ENCODE data around the gene NRXN3. TPM values are rescaled to one million over a fixed set of nuclear protein-coding genes. Genes with fewer than 3 reads are reported as not detected.
A peak's percentile ranks its signal among the peaks of the same experiment; 100 is the strongest.

Gene NRXN3
- total RNA-seq, 1 donor from 2014 or later: 5.9 TPM

DNA sequence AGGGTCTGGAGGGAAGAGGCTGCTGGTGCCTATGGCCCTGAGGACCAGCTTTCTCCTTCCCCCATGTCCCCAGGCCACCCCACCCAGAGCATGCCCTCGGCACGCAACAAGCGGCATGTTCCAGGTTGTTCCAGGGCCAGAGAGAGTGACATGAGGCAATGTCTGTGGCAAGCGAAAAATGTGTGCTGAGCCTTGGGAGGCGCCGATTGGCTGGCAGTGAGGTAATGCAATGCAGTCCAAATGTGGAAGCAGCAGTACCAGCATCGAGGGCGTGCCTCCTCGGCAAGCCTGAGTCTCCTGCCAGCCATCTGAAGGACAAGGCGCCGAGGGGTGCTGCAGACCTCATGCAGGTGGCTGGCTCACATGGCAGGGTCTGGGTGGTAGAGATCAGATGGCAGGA, 423.8 kb downstream of the NRXN3 start:
- Histone ChIP-seq H3F3A (ENCODE audit: low read depth) (no peaks in the 10 kb centered on the region), H3K9ac (no peak overlapping the region), H3K27ac (no peak overlapping the region), H3K9me3 (ENCODE audit: low read depth) (no peaks in the 10 kb centered on the region), H3K79me2 (ENCODE audit: low read depth) (no peaks in the 10 kb centered on the region), H2AFZ (replicated peaks) (no peak overlapping the region), H3K27me3 (no peaks in the 10 kb centered on the region), H4K20me1 (ENCODE audit: low read depth) (no peaks in the 10 kb centered on the region), H3K4me3 (no peak overlapping the region), H3K36me3 (no peaks in the 10 kb centered on the region), H3K4me1 (peaks cover 3% of the 10 kb centered on the region), H3K4me2 (no peak overlapping the region)
- Mint-ChIP-seq H3K27me3 (ENCODE audit: insufficient read depth, low read depth) (peaks cover 4% of the 10 kb centered on the region), H3K36me3 (no peaks in the 10 kb centered on the region), H3K4me3 (no peak overlapping the region), H3K27ac (no peak overlapping the region), H3K9me3 (no peaks in the 10 kb centered on the region), H3K4me1 (peaks cover 15% of the 10 kb centered on the region)
- no peak for DNase-seq (ENCODE audit: low spot score)
- no peak for TF ChIP-seq EZH2 (IDR thresholded peaks at IDR 0.05)
- TF ChIP-seq CTCF (IDR thresholded peaks at IDR 0.05): no peak
- no peak for TF ChIP-seq EZH2phosphoT487 (IDR thresholded peaks at IDR 0.05)

GRCh38 chr14:78595797-78596196, 425.6 kb downstream of the NRXN3 start:
- Mint-ChIP-seq H3K27me3 (ENCODE audit: insufficient read depth, low read depth) (no peaks in the 10 kb centered on the region), H3K27ac (no peak overlapping the region), H3K9me3 (no peaks in the 10 kb centered on the region), H3K4me1 (peaks cover 11% of the 10 kb centered on the region), H3K4me3 (no peak overlapping the region), H3K36me3 (no peaks in the 10 kb centered on the region)
- Histone ChIP-seq H3K79me2 (ENCODE audit: low read depth) (no peaks in the 10 kb centered on the region), H3K27me3 (no peaks in the 10 kb centered on the region), H4K20me1 (ENCODE audit: low read depth) (no peaks in the 10 kb centered on the region), H3F3A (ENCODE audit: low read depth) (no peaks in the 10 kb centered on the region), H3K9me3 (ENCODE audit: low read depth) (no peaks in the 10 kb centered on the region), H2AFZ (replicated peaks) (no peak overlapping the region), H3K27ac (no peak overlapping the region), H3K36me3 (no peaks in the 10 kb centered on the region), H3K4me2 (no peak overlapping the region), H3K9ac (no peak overlapping the region), H3K4me3 (no peak overlapping the region), H3K4me1 (no peaks in the 10 kb centered on the region)
- peak; percentile 48 for DNase-seq (ENCODE audit: low spot score)
- TF ChIP-seq CTCF (IDR thresholded peaks at IDR 0.05): peak; percentile 52
- no peak for TF ChIP-seq EZH2phosphoT487 (IDR thresholded peaks at IDR 0.05)

DNA sequence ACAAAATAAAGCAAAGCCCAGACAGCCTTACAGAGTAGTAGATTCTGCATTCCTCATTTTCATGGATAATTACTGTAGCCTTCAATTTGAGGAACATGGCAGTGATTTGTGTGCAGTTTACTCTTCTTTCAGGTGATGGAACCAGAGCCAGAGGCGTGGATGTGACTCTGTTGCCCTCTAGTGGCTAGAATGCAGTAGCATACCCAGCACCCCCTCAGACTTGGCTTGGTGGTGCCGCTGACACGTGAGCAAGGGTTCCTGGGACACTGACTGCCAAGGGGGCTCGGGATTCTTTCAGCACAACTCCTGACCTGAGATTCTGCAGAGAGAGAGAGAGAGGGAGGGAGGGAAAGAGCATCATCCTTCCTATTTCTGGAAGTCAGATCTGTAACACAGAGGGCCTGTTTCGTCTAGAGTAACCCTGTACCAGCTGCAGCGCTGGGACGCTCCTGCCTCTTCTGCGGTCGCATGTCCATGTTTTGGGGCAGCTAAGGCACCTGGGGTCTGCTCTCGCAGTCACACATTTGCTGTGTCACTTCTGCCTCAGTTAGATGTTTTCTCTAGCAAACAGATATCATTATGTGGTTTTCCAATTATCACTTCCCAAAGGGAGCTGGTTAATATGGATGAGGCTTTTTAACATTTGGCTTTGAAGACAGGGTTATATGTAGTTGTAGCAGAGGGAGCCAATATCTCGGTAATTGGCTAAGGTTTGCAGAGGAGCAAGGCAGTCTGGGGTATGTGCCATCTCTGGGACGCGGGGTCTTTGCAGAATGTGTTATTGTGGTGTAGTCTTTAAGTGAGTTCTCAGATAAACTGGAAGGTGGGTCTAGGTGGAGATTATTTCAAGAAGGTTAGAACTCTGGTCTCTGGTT, 428.1 kb downstream of the NRXN3 start:
- DNase-seq (ENCODE audit: low spot score): peak; percentile 88
- no peaks in the 10 kb centered on the region for H3K9me3 ChIP-seq (ENCODE audit: low read depth)
- no peaks in the 10 kb centered on the region for H3K4me1 ChIP-seq
- H2AFZ ChIP-seq (replicated peaks): peak overlapping the region; percentile 69
- no peaks in the 10 kb centered on the region for H3K79me2 ChIP-seq (ENCODE audit: low read depth)
- peaks cover 5% of the 10 kb centered on the region for H3K4me1 Mint-ChIP-seq
- H3K27ac Mint-ChIP-seq: no peak overlapping the region
- H3K9ac ChIP-seq: no peak overlapping the region
- peaks cover 2% of the 10 kb centered on the region for H3K27me3 Mint-ChIP-seq (ENCODE audit: insufficient read depth, low read depth)
- no peaks in the 10 kb centered on the region for H3K9me3 Mint-ChIP-seq
- H3K36me3 Mint-ChIP-seq: no peaks in the 10 kb centered on the region
- H3K36me3 ChIP-seq: no peaks in the 10 kb centered on the region
- no peak overlapping the region for H3K4me3 Mint-ChIP-seq
- TF ChIP-seq EZH2phosphoT487 (IDR thresholded peaks at IDR 0.05): no peak
- peak; percentile 94 for TF ChIP-seq CTCF (IDR thresholded peaks at IDR 0.05)
- no peak overlapping the region for H3K27ac ChIP-seq
- H3K27me3 ChIP-seq: no peaks in the 10 kb centered on the region
- no peaks in the 10 kb centered on the region for H3F3A ChIP-seq (ENCODE audit: low read depth)
- H4K20me1 ChIP-seq (ENCODE audit: low read depth): no peaks in the 10 kb centered on the region
- no peak overlapping the region for H3K4me2 ChIP-seq
- H3K4me3 ChIP-seq: no peak overlapping the region
